COLO668 (cell line): ENCODE measurements around the gene IQCN.

Experiments used
- DNase-seq: peaks from one replicate; lab custom pipeline; 2025; ENCODE audit not compliant: unreplicated experiment; lab: John Stamatoyannopoulos, UW

IQCN gene

DNA sequence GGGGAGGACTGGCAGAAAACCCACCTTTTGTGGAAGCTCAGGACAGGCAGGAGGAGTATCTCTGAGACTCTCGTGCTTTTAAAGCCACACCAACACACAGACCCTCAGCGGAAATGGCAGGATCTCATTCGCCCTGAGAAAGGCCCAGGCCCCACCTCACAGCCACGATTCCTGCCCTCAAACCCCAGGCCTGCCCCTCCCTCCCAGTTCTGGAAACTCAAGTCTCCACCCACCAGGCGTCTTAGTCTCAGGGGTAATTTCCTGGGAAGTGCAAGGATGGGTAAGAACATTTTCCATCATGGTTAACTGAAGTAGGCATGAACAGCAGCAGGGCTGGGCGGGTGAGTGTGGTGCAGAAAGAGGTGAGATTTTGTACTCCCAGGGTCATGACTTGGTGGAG is 40.1 kb downstream of the IQCN start:
- no peak for DNase-seq

DNA sequence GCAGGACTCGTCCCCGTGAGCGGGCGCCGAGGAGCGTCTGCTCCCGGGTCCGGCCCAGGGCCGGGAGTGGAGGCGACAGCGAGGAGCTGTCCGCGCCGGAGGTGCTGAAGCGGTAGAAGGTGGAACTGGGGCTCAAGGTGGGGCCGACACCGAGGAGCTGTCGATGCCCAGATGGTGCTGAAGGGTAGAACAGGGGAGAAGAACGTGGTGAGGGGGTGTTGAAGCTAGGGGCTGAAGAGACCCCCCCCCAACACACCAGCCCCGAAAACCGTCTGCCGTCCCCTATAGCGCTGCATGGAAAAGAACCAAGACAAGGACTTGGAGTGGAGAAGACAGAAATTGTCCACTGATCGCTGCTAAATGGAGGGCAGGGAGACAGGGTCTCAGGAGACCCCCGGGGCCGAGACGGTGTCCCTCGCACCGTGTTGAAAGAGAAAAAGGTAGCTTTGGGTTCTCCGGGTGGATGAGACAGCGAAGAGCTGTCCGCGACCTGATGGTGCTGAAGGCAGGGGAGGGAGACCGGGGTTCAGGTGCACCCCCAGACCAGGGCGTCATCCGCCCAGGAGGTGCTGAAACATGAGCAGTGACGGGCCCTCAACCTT is 40.9 kb downstream of the IQCN start:
- DNase-seq: peak; percentile 51

DNA sequence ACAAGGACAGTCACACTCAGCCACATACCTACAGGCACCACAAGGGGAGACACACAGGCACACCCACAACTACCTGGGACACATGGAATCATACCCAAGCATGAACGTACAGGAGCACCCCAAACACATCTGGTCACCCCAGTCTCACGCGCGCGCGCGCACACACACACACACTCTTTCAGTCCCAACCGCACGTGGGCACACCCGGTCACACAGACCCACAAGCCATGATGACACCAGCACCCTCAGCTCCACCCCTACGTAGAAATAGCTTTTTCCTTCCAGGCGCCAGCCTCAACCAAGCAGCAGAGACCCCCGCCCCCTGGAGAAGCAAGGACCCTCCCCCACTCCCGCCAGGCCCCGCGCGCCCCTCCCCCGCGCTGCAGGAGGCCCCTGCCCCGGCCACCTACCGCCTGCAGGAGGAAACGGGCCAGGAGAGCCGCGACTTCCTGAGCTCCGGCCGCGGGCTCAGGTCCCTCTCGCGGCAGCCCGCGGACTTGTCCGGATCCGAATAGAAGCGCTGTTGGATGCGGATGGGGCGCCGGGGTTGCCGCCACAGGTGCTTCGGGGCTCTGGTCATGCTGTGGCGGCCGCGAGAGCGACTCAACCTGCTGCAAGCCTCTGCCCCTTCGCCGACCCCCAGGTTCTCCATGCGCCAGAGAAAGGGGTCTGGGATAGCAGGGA is 41.6 kb downstream of the IQCN start:
- peak; percentile 75 for DNase-seq

DNA sequence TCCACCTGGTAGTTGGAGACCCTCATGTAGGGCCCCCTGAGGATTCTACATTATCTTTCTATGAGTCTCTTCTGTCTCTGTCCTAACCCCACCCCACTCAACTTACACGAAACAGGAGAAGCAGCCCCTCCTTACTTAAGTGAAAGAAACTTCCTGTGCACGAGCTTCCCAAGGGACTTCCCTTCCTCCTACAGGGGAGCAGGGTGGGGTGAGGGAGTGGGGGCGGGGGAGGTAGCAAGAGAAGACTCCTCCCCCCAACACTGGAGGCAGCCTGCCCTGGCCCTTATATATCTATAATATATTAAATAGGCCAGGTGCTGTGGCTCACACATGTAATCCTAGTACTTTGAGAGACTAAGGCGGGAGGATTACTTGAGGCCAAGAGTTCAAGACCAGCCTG is 42.5 kb downstream of the IQCN start:
- DNase-seq: no peak

DNA sequence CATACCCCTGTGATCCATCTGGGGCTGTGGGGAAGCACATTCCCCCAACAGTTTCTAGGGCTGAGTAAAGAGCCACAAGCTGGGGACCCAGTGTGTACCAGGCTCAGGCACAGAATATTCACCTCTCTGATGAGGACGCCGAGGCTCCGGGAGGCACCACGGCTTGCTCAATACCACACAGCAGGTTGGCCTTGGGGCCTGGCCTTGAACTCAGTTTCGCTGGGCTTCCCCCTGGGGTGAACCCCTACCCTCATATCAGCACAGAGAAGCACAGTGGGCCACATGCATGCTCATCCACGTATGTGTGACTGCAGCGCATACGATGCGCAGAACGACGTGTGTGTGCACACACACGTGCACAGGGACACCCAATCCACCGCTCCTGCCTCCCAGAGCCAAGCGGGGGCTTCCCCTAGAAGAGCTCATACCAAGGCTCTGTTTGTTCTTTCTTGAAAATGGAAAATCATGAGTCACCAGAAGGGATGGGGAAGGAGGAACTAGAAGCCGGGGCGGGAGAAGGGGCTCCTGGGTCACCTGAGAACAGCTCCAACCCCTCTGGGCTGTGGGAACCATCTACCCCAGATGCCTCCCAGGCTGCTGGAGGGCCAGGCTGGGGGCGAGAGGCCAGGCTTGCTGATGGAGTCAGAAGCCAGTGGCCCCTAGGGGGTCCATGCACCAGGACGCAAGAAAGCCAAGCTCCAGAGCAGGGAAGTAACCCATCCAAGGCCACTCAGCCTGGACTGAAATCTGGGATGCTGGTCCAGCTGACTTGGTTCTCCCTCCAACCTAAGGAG is 43.1 kb downstream of the IQCN start:
- DNase-seq: no peak

DNA sequence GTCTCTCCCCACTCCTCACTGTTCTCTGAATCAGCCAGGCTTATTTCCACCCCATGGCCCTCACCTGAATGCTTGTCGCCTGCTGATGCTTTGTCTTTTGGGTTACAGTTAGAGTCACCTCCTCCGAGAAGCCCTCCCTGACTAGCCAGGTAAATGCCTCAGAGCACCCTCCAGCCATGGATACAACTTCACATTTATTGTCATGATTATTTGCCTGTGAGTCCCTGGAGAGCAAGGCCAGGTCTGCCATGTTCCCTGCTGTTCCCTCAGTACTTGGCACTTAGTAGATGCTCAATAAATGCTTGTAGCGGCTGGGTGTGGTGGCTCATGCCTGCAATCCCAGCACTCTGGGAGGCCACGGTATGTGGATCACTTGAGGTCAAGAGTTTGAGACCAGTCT is 44.3 kb downstream of the IQCN start:
- no peak for DNase-seq

DNA sequence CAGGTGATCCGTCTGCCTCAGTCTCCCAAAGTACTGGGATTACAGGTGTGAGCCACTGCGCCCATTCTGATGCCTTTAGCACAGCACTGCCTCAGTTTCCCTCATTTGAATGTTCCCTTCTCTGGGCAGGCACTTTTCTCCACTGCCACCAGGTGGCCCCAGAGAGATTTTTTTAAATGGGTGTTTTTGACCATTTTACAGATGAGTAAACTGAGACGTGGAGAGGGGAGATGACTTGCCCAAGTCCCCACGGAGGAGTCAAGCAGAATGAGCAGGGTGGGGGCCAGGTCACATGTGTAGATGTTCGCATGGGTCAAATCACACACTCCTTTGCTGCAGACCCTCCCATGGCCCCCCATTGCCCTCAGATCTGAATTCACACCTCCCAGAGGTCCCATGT is 44.8 kb downstream of the IQCN start:
- no peak for DNase-seq

DNA sequence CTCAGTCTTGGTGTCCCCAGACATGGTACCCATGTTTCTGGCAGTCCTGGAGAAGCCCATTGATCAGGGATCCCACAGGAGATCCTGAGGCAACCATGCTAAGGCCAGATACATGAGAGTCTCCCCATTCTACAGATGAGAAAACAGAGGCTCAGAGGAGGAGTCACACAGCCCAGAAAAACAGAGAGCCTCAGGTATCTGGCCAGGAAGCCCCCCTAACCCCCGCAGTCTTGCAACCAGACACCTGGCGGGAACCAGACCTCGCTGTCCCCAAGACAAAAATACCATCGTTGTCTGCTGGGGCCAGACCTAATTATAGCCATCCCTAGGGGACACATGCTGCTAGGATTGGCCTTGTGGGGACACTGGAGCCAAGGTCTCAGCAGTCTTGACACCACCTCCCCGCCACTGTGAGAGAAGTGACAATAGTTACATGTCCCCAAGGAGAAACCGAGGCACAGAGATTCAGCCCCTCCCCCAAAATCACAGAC is 46.4 kb downstream of the IQCN start:
- DNase-seq: no peak

DNA sequence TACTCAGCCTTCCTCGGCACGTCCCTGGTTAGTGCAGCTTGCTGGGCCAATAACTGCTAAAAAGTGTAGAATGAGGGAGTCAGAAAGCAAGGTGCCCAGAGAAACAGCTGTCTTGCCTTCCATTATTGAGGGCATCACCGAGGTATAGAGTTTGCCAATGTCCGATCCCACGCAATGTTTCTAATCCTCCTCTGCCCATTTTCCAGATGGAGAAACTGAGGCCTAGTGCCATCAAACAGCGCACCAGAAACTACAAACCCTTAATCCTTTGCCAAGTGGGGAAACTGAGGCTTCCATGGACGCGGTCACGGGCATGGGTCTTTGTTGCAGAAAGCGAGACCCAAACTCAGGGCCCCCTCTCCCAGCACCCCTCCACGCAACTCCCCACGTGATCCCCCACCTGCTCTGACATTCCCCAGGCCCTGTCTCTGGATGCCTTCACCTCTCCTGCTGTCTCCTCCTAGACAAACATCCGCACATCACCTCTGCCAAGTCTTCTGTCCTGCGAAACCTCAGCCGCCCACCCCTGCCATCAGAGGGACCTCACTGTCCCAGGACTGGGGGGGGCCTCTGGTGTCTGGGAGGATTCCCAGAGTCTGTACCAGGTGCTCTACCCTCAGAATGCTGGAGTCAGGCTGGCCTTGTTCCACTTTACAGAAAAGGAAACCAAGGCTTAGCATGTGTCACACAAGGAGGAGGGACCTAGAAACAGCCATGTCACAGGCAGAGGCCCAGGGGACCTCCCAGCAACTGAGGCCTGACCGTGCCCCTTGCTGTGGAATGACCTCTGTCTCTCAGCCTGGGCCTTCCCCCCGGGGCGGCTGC is 47.1 kb downstream of the IQCN start:
- no peak for DNase-seq

DNA sequence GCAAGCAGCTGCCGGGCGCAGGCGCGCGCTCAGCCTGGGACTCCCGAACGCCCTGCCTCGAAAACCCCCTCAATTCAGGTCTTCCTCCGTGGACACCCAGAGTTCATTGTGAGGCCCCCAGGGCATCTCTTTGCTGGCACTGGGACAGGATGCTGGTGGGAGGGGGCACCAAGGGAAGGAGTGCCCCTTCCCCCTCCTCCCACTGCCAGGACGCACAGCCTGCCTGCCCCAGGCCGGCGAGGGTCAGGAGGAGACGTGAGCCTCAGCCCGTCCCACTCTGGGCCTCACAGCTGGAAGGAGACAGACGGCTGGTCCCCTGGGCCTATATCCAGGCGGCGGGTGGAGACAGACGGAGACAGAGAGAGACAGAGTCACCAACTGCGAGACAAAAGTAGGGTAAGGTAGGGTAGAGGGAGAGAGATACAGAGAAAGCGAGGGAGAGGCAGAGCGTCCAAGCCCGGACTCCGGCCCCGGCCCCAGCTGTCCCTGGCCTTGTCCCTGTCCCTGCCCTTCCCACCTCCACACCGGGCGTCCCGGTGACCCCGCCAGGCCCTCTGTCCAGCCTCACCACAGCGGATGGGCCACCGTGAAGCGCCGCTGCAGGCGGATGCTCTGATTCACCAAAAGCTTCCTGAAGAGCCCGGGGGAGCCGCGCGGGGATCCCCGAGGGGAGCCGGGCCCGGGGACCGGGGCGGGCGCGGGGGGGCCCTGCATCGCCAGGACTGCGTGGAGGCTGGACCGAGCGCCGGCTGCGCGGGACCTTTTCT is 48.4 kb downstream of the IQCN start, which contains the start of gene PDE4C:
PDE4C (minus strand) TSS at position 737 of the 767 bp plus-strand sequence; CDS start at position 714, 23 bp downstream.
- DNase-seq: no peak

DNA sequence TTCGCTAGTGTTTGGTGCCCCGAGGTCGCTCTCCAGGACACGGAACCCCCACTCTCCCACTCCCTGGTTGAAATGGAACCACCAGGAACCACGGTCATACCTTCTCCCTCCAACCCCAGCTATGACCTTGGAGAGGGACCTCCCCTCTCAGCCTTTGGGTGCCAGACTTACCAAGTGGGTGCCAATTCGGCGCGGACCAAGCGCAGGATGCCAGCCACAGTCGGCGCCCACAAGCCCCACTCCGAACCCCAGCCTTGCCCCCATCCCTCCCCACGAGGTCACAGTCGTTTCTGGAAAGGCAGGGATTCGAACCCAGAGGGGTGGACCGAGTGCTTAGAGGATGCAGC is 48.9 kb downstream of the IQCN start:
- DNase-seq: no peak

DNA sequence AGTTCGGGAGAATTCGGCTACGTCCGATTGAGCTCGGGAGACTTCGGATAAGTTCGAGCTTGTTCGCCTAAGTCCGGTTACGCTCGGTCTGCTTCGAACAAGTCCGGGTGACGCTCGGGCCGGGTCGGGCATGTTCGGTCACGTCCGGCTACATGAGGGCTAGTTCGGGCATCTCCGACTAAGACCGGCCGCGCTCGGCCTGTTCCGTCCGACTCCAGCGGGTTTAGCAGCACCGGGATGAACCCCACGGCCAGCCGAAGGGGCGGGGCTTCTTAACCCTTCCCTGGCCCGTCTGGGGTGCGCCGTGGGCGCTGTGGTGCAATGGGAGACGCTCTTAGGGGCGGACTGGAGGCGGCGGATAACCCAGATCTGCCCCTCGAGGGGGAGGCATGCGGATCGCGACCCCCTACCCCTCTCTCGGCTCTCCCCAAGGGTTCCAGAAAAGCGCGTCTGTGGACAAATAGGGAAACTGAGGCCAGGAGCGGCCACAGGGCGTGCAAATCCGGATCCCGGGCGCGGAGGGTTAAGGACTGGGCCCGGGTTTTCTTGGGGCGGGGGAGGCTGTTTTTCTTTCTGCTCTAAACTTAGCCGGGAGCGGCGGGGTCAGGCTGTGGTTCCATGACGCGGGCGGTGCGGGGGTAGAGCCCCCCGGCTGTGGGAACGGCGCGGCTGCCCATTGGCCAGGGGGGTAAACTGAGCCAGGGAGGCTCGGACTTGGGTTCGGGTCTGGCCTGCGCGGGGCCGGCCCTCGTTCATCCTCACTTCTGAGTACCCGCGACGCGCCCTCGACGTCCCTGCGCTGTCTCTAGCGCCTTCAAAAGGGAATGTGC is 49.5 kb downstream of the IQCN start:
- peak; percentile 97 for DNase-seq

DNA sequence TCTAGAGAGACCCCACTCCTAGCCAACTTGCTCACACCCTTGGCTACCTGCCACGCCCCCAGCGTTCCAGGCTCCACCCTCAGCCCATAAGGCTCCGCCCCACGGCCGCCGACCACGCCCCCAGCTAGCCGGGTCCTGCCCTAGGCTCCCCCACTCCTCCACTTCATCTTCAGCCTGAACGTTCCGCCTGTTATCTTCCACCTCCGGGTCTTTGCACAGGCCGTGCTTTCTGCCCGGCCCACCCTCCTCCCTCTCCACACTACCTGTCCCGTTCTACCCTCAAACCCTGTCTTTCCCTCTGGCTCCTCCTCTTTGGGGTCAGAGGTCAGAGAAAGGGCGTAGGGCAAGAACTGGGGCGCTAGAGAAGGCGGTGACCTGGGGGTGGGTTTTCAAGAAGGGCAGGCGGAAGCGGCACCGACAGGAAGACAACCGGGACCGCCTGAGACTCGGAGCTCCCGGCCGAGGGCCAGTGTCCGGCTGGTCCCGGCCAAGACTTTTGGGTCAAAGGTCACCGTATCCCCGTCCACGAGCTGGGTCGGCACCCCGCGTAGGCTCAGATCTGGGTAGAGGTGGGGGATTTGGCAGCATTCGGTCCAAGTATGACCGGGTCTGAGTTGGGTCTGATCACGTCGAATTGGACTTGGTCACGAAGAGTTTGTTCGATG is 50.3 kb downstream of the IQCN start:
- peak; percentile 13 for DNase-seq

DNA sequence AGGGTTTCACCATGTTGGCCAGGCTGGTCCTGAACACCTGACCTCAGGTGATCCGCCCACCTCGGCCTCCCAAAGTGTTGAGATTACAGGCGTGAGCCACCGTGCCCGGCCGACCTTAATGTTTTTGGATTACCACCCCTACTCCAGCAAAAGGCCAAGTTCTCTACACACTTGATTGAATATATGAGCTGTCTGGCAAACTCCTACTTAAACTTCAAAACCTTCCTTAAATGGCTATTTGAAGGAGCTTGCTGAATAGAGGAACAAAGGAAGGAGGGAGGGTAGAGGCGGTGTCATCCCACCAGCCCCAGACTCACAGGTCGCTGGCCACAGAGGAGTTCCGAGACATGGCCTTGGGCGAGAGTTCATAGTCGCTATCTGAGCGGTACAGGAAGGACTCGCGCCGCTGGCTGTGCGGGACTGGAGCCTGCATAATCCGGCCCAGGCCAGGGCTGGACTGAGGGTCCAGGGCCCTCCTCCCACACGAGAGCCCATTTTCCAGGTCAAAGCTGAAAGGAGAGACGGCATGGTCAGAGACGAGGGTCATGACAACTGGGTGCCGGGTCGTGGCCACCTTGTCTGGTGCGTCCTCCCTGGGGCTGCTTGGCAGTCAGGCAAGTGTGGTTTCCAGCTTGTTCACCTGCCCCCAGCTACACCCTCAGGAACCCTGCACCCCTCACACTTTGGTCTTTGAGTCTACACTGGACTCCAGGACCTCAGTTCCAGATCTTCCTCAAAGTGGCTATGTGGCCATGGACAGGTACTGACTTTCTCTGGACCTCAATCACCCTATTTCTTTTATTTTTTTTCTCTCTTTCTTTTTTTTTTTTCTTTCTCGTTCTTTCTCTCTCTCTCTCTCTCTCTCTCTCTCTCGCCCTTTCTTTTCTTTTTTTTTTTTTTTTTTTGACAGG is 52.2 kb downstream of the IQCN start:
- no peak for DNase-seq

DNA sequence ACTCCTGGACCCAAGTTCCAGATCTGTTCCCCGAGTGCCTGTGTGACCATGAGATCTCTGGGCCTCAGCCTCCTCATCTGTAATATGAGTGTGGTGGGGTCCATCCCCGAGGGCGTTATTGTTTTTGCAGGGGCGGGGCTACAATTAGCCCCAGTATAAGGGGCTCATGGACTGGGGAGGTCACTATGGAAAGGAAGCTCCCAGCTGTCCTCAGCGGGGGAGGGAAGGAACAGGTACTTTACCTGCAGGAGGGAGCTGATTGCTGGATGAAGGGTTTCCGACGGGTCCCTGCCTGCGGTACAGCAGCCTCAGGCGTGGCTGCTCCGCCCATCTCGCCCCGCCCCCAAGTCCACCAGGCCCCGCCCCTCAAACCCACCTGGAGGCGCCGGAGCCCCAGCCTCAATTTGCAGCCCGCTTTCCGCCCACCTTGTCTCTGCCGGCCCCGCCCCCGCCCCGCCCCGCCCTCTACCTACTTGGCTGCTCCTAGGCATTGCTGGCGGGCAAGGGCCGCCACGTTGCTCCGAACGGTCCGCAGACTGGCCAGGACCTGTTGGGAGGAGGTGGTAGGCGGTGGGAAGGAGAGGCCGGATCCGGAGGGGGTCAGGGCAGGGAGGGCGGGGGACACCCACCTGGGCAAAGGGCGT is 53.5 kb downstream of the IQCN start:
- DNase-seq: peak; percentile 13

DNA sequence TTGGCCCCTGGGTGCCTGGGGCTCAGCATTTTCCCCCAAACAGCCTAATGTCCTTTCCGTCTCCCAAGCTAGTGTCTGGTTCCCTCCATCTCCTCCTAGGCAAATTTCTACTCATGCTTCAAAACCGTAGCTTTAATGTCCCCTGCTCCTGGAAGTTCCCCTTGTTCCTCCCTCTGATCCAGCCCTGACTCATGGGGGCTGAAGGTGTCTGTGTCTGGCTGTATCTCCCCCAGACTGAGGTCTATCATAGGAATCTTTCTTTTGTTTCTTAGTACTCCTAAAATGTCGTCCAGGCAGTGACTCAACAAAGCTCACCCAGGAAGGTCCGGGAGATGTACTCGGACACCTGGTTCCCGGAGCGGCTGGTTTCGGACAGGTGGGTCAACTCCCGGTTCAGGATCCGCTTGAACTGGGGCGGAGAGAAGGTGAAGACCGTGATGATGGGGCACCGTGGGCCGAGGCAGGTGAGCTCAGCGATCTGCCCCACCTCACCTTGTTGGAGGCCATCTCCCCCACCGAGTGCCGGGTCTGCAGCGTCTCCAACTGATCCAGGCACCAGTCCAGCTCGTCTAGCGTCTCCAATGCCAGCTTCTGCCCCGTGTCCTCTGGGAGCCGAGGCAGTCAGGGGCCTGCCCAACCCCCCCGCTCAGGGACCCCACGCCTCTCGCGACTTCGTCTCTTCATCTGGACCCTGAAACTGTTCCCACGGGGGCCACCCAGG is 54.2 kb downstream of the IQCN start:
- DNase-seq: no peak

DNA sequence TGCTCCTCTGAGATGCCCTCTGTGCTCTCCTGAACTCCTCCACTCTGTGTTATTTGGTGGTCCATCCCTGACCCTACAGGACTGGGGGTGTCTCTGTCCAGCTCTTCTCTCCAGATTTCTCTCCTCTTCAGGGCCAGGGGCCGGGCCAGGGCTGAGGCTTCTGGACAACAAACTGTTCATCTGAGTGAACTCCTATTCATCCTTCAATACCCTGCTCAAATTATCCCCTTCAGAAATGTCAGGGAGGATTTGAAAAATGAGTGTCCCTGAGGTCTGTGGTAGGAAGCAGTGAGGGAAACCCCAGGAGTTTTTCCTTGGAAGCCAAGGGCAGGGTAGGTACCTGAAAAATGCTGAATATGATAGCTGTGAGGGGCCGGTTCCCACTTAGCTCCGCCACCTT is 55.7 kb downstream of the IQCN start:
- no peak for DNase-seq
